ENCODE results near the gene KRTAP12-2.
"Not testable (repeated sequence)": the region's sequence is repeated elsewhere in the genome, so short reads cannot be mapped to it uniquely, and the experiment has no call there.

KRTAP12-2 gene

GRCh38 chr21:44628707-44629391 lies 37.9 kb downstream of the KRTAP12-2 start:
- no peaks in the 10 kb centered on the region for H4K20me1 ChIP-seq (ENCODE audit: insufficient read depth)
- no peaks in the 10 kb centered on the region for H3K4me1 ChIP-seq (ENCODE audit: low read depth, poor library complexity, severe bottlenecking)
- H3K79me2 ChIP-seq (ENCODE audit: insufficient read depth, low read depth) = no peaks in the 10 kb centered on the region
- H3K9ac ChIP-seq = no peak overlapping the region
- no peak for TF ChIP-seq CTCF (conservative IDR thresholded peaks at IDR 0.05; ENCODE audit: low read depth, low read length)
- no peak overlapping the region for H3K27ac ChIP-seq
- H3K27me3 ChIP-seq (ENCODE audit: insufficient read depth, low read depth) = peaks cover 10% of the 10 kb centered on the region
- H3K36me3 ChIP-seq (ENCODE audit: insufficient read depth) = no peaks in the 10 kb centered on the region
- no peak overlapping the region for H2AFZ ChIP-seq (ENCODE audit: low read depth)
- no peak overlapping the region for H3K4me2 ChIP-seq
- no peak overlapping the region for H3K4me3 ChIP-seq (IDR thresholded peaks at IDR 0.05; ENCODE audit: insufficient read depth, low read depth, low read length)

GRCh38 chr21:44627831-44628233 lies 38.9 kb downstream of the KRTAP12-2 start:
- H3K36me3 ChIP-seq (ENCODE audit: insufficient read depth); H2AFZ ChIP-seq (ENCODE audit: low read depth); H3K79me2 ChIP-seq (ENCODE audit: insufficient read depth, low read depth); H3K27ac ChIP-seq; H3K4me1 ChIP-seq (ENCODE audit: low read depth, poor library complexity, severe bottlenecking); H3K4me2 ChIP-seq; H3K9ac ChIP-seq; H4K20me1 ChIP-seq (ENCODE audit: insufficient read depth); H3K4me3 ChIP-seq (IDR thresholded peaks at IDR 0.05; ENCODE audit: insufficient read depth, low read depth, low read length); H3K27me3 ChIP-seq (ENCODE audit: insufficient read depth, low read depth): not testable (repeated sequence)

DNA sequence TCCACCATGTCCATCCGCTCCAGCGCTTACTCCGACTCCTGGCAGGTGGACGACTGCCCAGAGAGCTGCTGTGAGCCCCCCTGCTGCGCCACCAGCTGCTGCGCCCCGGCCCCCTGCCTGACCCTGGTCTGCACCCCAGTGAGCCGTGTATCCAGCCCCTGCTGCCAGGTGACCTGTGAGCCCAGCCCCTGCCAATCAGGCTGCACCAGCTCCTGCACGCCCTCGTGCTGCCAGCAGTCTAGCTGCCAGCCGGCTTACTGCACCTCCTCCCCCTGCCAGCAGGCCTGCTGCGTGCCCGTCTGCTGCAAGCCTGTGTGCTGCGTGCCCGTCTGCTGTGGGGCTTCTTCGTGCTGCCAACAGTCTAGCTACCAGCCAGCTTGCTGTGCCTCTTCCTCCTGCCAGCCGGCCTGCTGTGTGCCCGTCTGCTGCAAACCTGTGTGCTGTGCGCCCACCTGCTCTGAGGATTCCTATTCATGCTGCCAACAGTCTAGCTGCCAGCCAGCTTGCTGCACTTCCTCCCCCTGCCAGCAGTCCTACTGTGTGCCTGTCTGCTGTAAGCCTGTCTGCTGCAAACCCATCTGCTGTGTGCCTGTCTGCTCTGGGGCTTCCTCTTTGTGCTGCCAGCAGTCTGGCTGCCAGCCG lies 39.4 kb downstream of the KRTAP12-2 start:
- not testable (repeated sequence) for H3K79me2 ChIP-seq (ENCODE audit: insufficient read depth, low read depth); H3K4me3 ChIP-seq (IDR thresholded peaks at IDR 0.05; ENCODE audit: insufficient read depth, low read depth, low read length); H3K36me3 ChIP-seq (ENCODE audit: insufficient read depth); H2AFZ ChIP-seq (ENCODE audit: low read depth); H3K4me2 ChIP-seq; H3K4me1 ChIP-seq (ENCODE audit: low read depth, poor library complexity, severe bottlenecking); H4K20me1 ChIP-seq (ENCODE audit: insufficient read depth); H3K9ac ChIP-seq; H3K27ac ChIP-seq; H3K27me3 ChIP-seq (ENCODE audit: insufficient read depth, low read depth)

GRCh38 chr21:44626673-44627143 lies 40.0 kb downstream of the KRTAP12-2 start, which contains the start of gene KRTAP10-9:
TSS of gene KRTAP10-9 (plus strand) at chr21:44627093. CDS start at chr21:44627172, 79 bp downstream.
- TF ChIP-seq CTCF (conservative IDR thresholded peaks at IDR 0.05; ENCODE audit: low read depth, low read length) = no peak
- H3K4me1 ChIP-seq (ENCODE audit: low read depth, poor library complexity, severe bottlenecking) = no peaks in the 10 kb centered on the region

GRCh38 chr21:44626262-44626661 lies 40.5 kb downstream of the KRTAP12-2 start:
- H3K9ac ChIP-seq = no peak overlapping the region
- TF ChIP-seq CTCF (conservative IDR thresholded peaks at IDR 0.05; ENCODE audit: low read depth, low read length) = no peak
- H3K27ac ChIP-seq = no peak overlapping the region
- peaks cover 14% of the 10 kb centered on the region for H3K27me3 ChIP-seq (ENCODE audit: insufficient read depth, low read depth)
- H3K36me3 ChIP-seq (ENCODE audit: insufficient read depth) = no peaks in the 10 kb centered on the region
- H2AFZ ChIP-seq (ENCODE audit: low read depth) = no peak overlapping the region
- H3K4me3 ChIP-seq (IDR thresholded peaks at IDR 0.05; ENCODE audit: insufficient read depth, low read depth, low read length) = no peak overlapping the region
- H3K79me2 ChIP-seq (ENCODE audit: insufficient read depth, low read depth) = no peaks in the 10 kb centered on the region
- no peaks in the 10 kb centered on the region for H4K20me1 ChIP-seq (ENCODE audit: insufficient read depth)
- H3K4me1 ChIP-seq (ENCODE audit: low read depth, poor library complexity, severe bottlenecking) = no peaks in the 10 kb centered on the region
- no peak overlapping the region for H3K4me2 ChIP-seq

More at GRCh38 chr21:44626673-44627143, 40.0 kb downstream of the KRTAP12-2 start, which contains the start of gene KRTAP10-9:
- Histone ChIP-seq H3K79me2 (ENCODE audit: insufficient read depth, low read depth) (no peaks in the 10 kb centered on the region), H3K27me3 (ENCODE audit: insufficient read depth, low read depth) (peaks cover 12% of the 10 kb centered on the region), H3K4me3 (IDR thresholded peaks at IDR 0.05; ENCODE audit: insufficient read depth, low read depth, low read length) (no peak within 1 kb of the TSS), H3K36me3 (ENCODE audit: insufficient read depth) (no peaks in the 10 kb centered on the region), H3K9ac (no peak within 1 kb of the TSS), H2AFZ (ENCODE audit: low read depth) (no peak within 1 kb of the TSS), H4K20me1 (ENCODE audit: insufficient read depth) (no peaks in the 10 kb centered on the region), H3K27ac (no peak within 1 kb of the TSS), H3K4me2 (no peak within 1 kb of the TSS)

Measured in KMS-11 (cell line).